GM18505 (cell line): ENCODE data around the gene TRIM8.

Source experiments
- ATAC-seq: cut with Tn5 transposase; IDR thresholded peaks from one replicate; pipeline ENCODE4 v1.9.1; 2021; ENCODE audit not compliant: unreplicated experiment
- POLR2A ChIP-seq: IDR thresholded peaks from 4 replicates; pipeline ENCODE4 v1.6.1; 2011; ENCODE audit warnings: borderline replicate concordance; ENCODE audit not compliant: insufficient read depth, insufficient read length; ENCODE audit errors: extremely low read depth

Gene TRIM8

GRCh38 chr10:102635377-102635776, 8.9 kb upstream of the TRIM8 start:
- no peak for TF ChIP-seq POLR2A
- ATAC-seq, result no peak

- no peak for ATAC-seq
- no peak for TF ChIP-seq POLR2A
Observed at GRCh38 chr10:102639537-102639936, 4.7 kb upstream of the TRIM8 start.

GRCh38 chr10:102641402-102641801, 2.9 kb upstream of the TRIM8 start:
- ATAC-seq, result no peak
- TF ChIP-seq POLR2A, result no peak

GRCh38 chr10:102641880-102642735, 2.2 kb upstream of the TRIM8 start:
- peak; percentile 72 for TF ChIP-seq POLR2A
- ATAC-seq, result peak; percentile 41

- TF ChIP-seq POLR2A, result no peak
- ATAC-seq, result no peak
Observed at GRCh38 chr10:102642736-102643335, 1.4 kb upstream of the TRIM8 start.

GRCh38 chr10:102643336-102644065, 778 bp upstream of the TRIM8 start:
- TF ChIP-seq POLR2A, result peak; percentile 50
- ATAC-seq, result no peak

- peak; percentile 17 for ATAC-seq
- no peak for TF ChIP-seq POLR2A
Observed at GRCh38 chr10:102644646-102645387, 538 bp downstream of the TRIM8 start.

- no peak for ATAC-seq
- TF ChIP-seq POLR2A, result no peak
Observed at GRCh38 chr10:102645388-102645740, 1.1 kb downstream of the TRIM8 start.

- TF ChIP-seq POLR2A, result peak; percentile 80
- ATAC-seq, result peak; percentile 28
Observed at GRCh38 chr10:102645741-102646609, 1.7 kb downstream of the TRIM8 start.

- peak; percentile 38 for TF ChIP-seq POLR2A
- no peak for ATAC-seq
Observed at GRCh38 chr10:102646610-102647442, 2.5 kb downstream of the TRIM8 start.

- TF ChIP-seq POLR2A, result no peak
- ATAC-seq, result no peak
Observed at GRCh38 chr10:102647443-102648268, 3.4 kb downstream of the TRIM8 start.
